ENCODE results near the gene RPS23. TPM values are rescaled to one million over a fixed set of nuclear protein-coding genes. Genes with fewer than 3 reads are reported as not detected.

The RPS23 gene
- total RNA-seq, 2 experiments from 2014 or later, result 3,299 to 3,303 TPM

GRCh38 chr5:82291420-82291819 is 13.3 kb upstream of the RPS23 start:
- Mint-ChIP-seq H3K27ac (no peak overlapping the region), H3K36me3 (ENCODE audit: low read depth) (no peaks in the 10 kb centered on the region), H3K9me3 (no peaks in the 10 kb centered on the region), H3K27me3 (no peaks in the 10 kb centered on the region), H3K4me1 (ENCODE audit: low read depth) (no peaks in the 10 kb centered on the region), H3K4me3 (no peak overlapping the region)
- no peak for DNase-seq
- ChIA-PET POLR2A (interaction anchor here (0.6 to 2.0 kb wide), 2 partner anchors 13 to 66 kb away, joined by 3 to 10 read pairs; partner anchors contain the start of gene RPS23), CTCF (interaction anchor here (0.6 to 1.9 kb wide), 3 partner anchors 8 to 21 kb away, joined by 3 to 7 read pairs (median 3); no protein-coding TSS in a partner anchor)
- TF ChIP-seq CTCF (IDR thresholded peaks at IDR 0.05), result no peak
- intact Hi-C loops (cut with micrococcal nuclease), result no loop called here
- ATAC-seq, result no peak

- DNase-seq (no peak), ATAC-seq (no peak)
- no peaks in the 10 kb centered on the region for H3K9me3 Mint-ChIP-seq
- no peak overlapping the region for H3K27ac Mint-ChIP-seq
- no peak overlapping the region for H3K4me3 Mint-ChIP-seq
- ChIA-PET CTCF (interaction anchor here (0.6 to 1.9 kb wide), 2 partner anchors 19 to 21 kb away, joined by 3 to 7 read pairs; no protein-coding TSS in a partner anchor), POLR2A (interaction anchor here (2.0 kb wide), 1 partner anchor 13 kb away, joined by 10 read pairs; the partner anchor contains the start of gene RPS23)
- intact Hi-C loops (cut with micrococcal nuclease), result no loop called here
- H3K27me3 Mint-ChIP-seq, result no peaks in the 10 kb centered on the region
- no peaks in the 10 kb centered on the region for H3K36me3 Mint-ChIP-seq (ENCODE audit: low read depth)
- H3K4me1 Mint-ChIP-seq (ENCODE audit: low read depth), result no peaks in the 10 kb centered on the region
- TF ChIP-seq CTCF (IDR thresholded peaks at IDR 0.05), result no peak
Measured at GRCh38 chr5:82290908-82291307, 12.8 kb upstream of the RPS23 start.

- ATAC-seq, result no peak
- no peak for TF ChIP-seq CTCF (IDR thresholded peaks at IDR 0.05)
- Mint-ChIP-seq H3K27ac (no peak overlapping the region), H3K27me3 (no peaks in the 10 kb centered on the region), H3K4me1 (ENCODE audit: low read depth) (no peaks in the 10 kb centered on the region), H3K4me3 (no peak overlapping the region), H3K9me3 (no peaks in the 10 kb centered on the region), H3K36me3 (ENCODE audit: low read depth) (no peaks in the 10 kb centered on the region)
- intact Hi-C loops (cut with micrococcal nuclease), result no loop called here
- CTCF ChIA-PET, result no interaction called here
- DNase-seq, result no peak
- POLR2A ChIA-PET, result no interaction called here
Measured at GRCh38 chr5:82290005-82290404, 11.9 kb upstream of the RPS23 start.

GRCh38 chr5:82287625-82288024 is 9.5 kb upstream of the RPS23 start:
- intact Hi-C loops (cut with micrococcal nuclease), result no loop called here
- H3K36me3 Mint-ChIP-seq (ENCODE audit: low read depth), result no peaks in the 10 kb centered on the region
- no peak overlapping the region for H3K27ac Mint-ChIP-seq
- H3K27me3 Mint-ChIP-seq, result no peaks in the 10 kb centered on the region
- no peaks in the 10 kb centered on the region for H3K4me1 Mint-ChIP-seq (ENCODE audit: low read depth)
- ATAC-seq (no peak), DNase-seq (no peak)
- ChIA-PET CTCF (no interaction called here), POLR2A (interaction anchor here (0.9 to 1.8 kb wide), 2 partner anchors 10 to 13 kb away, joined by 3 to 9 read pairs; partner anchors contain the start of gene RPS23)
- H3K4me3 Mint-ChIP-seq, result no peak overlapping the region
- TF ChIP-seq CTCF (IDR thresholded peaks at IDR 0.05), result no peak
- H3K9me3 Mint-ChIP-seq, result no peaks in the 10 kb centered on the region

- no peaks in the 10 kb centered on the region for H3K36me3 Mint-ChIP-seq (ENCODE audit: low read depth)
- H3K9me3 Mint-ChIP-seq, result no peaks in the 10 kb centered on the region
- CTCF ChIA-PET, result interaction anchor here (1.0 kb wide), 1 partner anchor 30 kb away, joined by 3 read pairs; no protein-coding TSS in a partner anchor
- DNase-seq (no peak), ATAC-seq (no peak)
- peaks cover 3% of the 10 kb centered on the region for H3K4me1 Mint-ChIP-seq (ENCODE audit: low read depth)
- no peaks in the 10 kb centered on the region for H3K27me3 Mint-ChIP-seq
- POLR2A ChIA-PET, result interaction anchor here (1.0 kb wide), 1 partner anchor 8 kb away, joined by 3 read pairs; no protein-coding TSS in a partner anchor
- no peak overlapping the region for H3K4me3 Mint-ChIP-seq
- intact Hi-C loops (cut with micrococcal nuclease), result no loop called here
- TF ChIP-seq CTCF (IDR thresholded peaks at IDR 0.05), result no peak
- no peak overlapping the region for H3K27ac Mint-ChIP-seq
Measured at GRCh38 chr5:82285206-82285605, 7.1 kb upstream of the RPS23 start.

All from activated CD8-positive, alpha-beta T cell treated with anti-CD3 and anti-CD28 coated beads for 36 hours (primary cell).